ENCODE results near the gene KBTBD12. TPM values are rescaled to one million over a fixed set of nuclear protein-coding genes. Genes with fewer than 3 reads are reported as not detected.

The KBTBD12 gene
- total and polyA plus RNA-seq, 7 experiments from 2014 or later: not detected

DNA sequence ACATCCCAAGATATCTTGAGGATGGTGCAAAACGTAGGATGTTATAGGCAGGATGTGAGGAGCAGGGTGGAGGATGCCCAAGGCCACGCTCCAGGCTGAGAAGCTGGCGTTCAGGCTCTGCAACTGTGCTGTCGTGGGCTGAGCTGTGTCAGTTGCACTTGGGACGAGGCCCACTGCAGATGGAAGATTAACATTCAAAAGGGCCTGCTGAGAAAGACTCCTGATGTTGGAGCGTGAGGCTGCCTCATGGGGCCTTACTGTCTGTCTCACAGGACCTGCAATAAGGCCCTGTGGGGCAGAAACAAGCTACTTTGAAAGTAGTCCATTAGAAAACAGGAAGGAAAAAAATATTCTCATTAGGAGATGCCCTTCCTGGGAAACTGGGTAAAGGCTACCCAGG, 76.6 kb downstream of the KBTBD12 start:
- ATAC-seq (no peak), DNase-seq (no peak)
- H3K27me3 ChIP-seq (ENCODE audit: control insufficient read depth in 2 of 2, insufficient read depth in 2 of 2, low read length in 2 of 2): no peaks in the 10 kb centered on the region
- Mint-ChIP-seq H3K36me3 (peaks cover 0 to 3% (median 0%) of the 10 kb centered on the region in 5 donors), H3K27me3 (peaks cover 0 to 3% (median 0%) of the 10 kb centered on the region in 5 donors), H3K4me1 (no peaks in the 10 kb centered on the region), H3K27ac (no peak overlapping the region), H3K4me3 (no peak overlapping the region), H3K9me3 (peaks cover 0 to 4% (median 0%) of the 10 kb centered on the region in 11 donors)
- no peaks in the 10 kb centered on the region for H3K4me1 ChIP-seq (ENCODE audit: control insufficient read depth in 2 of 2, insufficient read depth in 2 of 2, low read length in 2 of 2)
- ChIA-PET CTCF (no interaction called here), POLR2A (no interaction called here)
- intact Hi-C loops (cut with micrococcal nuclease): no loop called here
- H3K9me3 ChIP-seq (ENCODE audit: control insufficient read depth in 2 of 3, low read length in 3 of 3): no peaks in the 10 kb centered on the region
- no peaks in the 10 kb centered on the region for H3K36me3 ChIP-seq (ENCODE audit: control insufficient read depth in 2 of 3, insufficient read depth in 3 of 3, low read length in 3 of 3)
- no peak overlapping the region for H3K27ac ChIP-seq (ENCODE audit: low read depth, low read length)
- H3K4me3 ChIP-seq (ENCODE audit: low read length): no peak overlapping the region

GRCh38 chr3:127992127-127992526, 77.1 kb downstream of the KBTBD12 start:
- H3K36me3 ChIP-seq (ENCODE audit: control insufficient read depth in 2 of 3, insufficient read depth in 3 of 3, low read length in 3 of 3): no peaks in the 10 kb centered on the region
- Mint-ChIP-seq H3K4me3 (no peak overlapping the region), H3K36me3 (peaks cover 0 to 3% (median 0%) of the 10 kb centered on the region in 5 donors), H3K27ac (no peak overlapping the region), H3K9me3 (peaks cover 0 to 4% (median 0%) of the 10 kb centered on the region in 11 donors), H3K4me1 (no peaks in the 10 kb centered on the region), H3K27me3 (peaks cover 0 to 4% (median 0%) of the 10 kb centered on the region in 5 donors)
- no peaks in the 10 kb centered on the region for H3K27me3 ChIP-seq (ENCODE audit: control insufficient read depth in 2 of 2, insufficient read depth in 2 of 2, low read length in 2 of 2)
- ATAC-seq (no peak), DNase-seq (no peak)
- H3K4me1 ChIP-seq (ENCODE audit: control insufficient read depth in 2 of 2, insufficient read depth in 2 of 2, low read length in 2 of 2): no peaks in the 10 kb centered on the region
- no peak overlapping the region for H3K4me3 ChIP-seq (ENCODE audit: low read length)
- ChIA-PET POLR2A (no interaction called here), CTCF (no interaction called here)
- H3K27ac ChIP-seq (ENCODE audit: low read depth, low read length): no peak overlapping the region
- intact Hi-C loops (cut with micrococcal nuclease): no loop called here
- H3K9me3 ChIP-seq (ENCODE audit: control insufficient read depth in 2 of 3, low read length in 3 of 3): no peaks in the 10 kb centered on the region

DNA sequence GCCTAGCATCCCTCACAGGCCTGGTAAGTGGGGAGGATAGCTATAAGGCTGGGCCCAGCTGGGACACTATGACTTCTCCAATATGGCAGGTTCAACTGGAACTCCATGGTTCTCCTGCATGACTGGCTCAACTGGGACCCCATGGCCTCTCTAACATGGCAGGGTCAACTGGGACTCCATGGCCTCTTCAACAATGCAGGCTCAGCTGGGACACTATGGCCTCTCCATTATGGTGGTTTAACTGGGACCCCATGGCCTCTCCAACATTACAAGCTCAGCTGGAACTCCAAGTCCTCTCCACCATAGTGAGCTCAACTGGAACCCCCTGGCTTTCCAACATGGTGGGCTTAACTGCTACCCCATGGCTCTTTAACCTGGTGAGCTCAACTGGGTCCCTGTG, 79.0 kb downstream of the KBTBD12 start:
- CTCF ChIA-PET: no interaction called here
- POLR2A ChIA-PET: no interaction called here
- Histone ChIP-seq H3K27me3 (ENCODE audit: control insufficient read depth in 2 of 2, insufficient read depth in 2 of 2, low read length in 2 of 2) (no peaks in the 10 kb centered on the region), H3K4me1 (ENCODE audit: control insufficient read depth in 2 of 2, insufficient read depth in 2 of 2, low read length in 2 of 2) (no peaks in the 10 kb centered on the region), H3K36me3 (ENCODE audit: control insufficient read depth in 2 of 3, insufficient read depth in 3 of 3, low read length in 3 of 3) (no peaks in the 10 kb centered on the region), H3K4me3 (ENCODE audit: low read length) (no peak overlapping the region), H3K27ac (ENCODE audit: low read depth, low read length) (no peak overlapping the region), H3K9me3 (ENCODE audit: control insufficient read depth in 2 of 3, low read length in 3 of 3) (no peaks in the 10 kb centered on the region)
- Mint-ChIP-seq H3K4me1 (no peaks in the 10 kb centered on the region), H3K36me3 (peaks cover 0 to 3% (median 0%) of the 10 kb centered on the region in 5 donors), H3K27ac (no peak overlapping the region), H3K9me3 (peaks cover 0 to 4% (median 0%) of the 10 kb centered on the region in 11 donors), H3K27me3 (peaks cover 0 to 6% (median 0%) of the 10 kb centered on the region in 5 donors), H3K4me3 (no peak overlapping the region)
- intact Hi-C loops (cut with micrococcal nuclease): no loop called here
- no peak for DNase-seq
- no peak for ATAC-seq

- Histone ChIP-seq H3K36me3 (ENCODE audit: control insufficient read depth in 2 of 3, insufficient read depth in 3 of 3, low read length in 3 of 3) (no peaks in the 10 kb centered on the region), H3K4me3 (ENCODE audit: low read length) (no peak overlapping the region), H3K9me3 (ENCODE audit: control insufficient read depth in 2 of 3, low read length in 3 of 3) (no peaks in the 10 kb centered on the region), H3K27me3 (ENCODE audit: control insufficient read depth in 2 of 2, insufficient read depth in 2 of 2, low read length in 2 of 2) (no peaks in the 10 kb centered on the region), H3K4me1 (ENCODE audit: control insufficient read depth in 2 of 2, insufficient read depth in 2 of 2, low read length in 2 of 2) (no peaks in the 10 kb centered on the region), H3K27ac (ENCODE audit: low read depth, low read length) (no peak overlapping the region)
- Mint-ChIP-seq H3K4me3 (no peak overlapping the region), H3K4me1 (no peaks in the 10 kb centered on the region), H3K27me3 (peaks cover 0 to 13% (median 4%) of the 10 kb centered on the region in 5 donors), H3K36me3 (peaks cover 0 to 3% (median 0%) of the 10 kb centered on the region in 5 donors), H3K27ac (no peak overlapping the region), H3K9me3 (peaks cover 0 to 4% (median 0%) of the 10 kb centered on the region in 11 donors)
- POLR2A ChIA-PET: no interaction called here
- no peak for ATAC-seq
- CTCF ChIA-PET: no interaction called here
- no peak for DNase-seq
- intact Hi-C loops (cut with micrococcal nuclease): no loop called here
Observed at GRCh38 chr3:127997016-127997415, 82.0 kb downstream of the KBTBD12 start.

- CTCF ChIA-PET: no interaction called here
- no peak for ATAC-seq
- H3K36me3 ChIP-seq (ENCODE audit: control insufficient read depth in 2 of 3, insufficient read depth in 3 of 3, low read length in 3 of 3): no peaks in the 10 kb centered on the region
- intact Hi-C loops (cut with micrococcal nuclease): no loop called here
- DNase-seq: no peak
- no peaks in the 10 kb centered on the region for H3K4me1 ChIP-seq (ENCODE audit: control insufficient read depth in 2 of 2, insufficient read depth in 2 of 2, low read length in 2 of 2)
- Mint-ChIP-seq H3K27ac (no peak overlapping the region), H3K4me3 (no peak overlapping the region), H3K36me3 (peaks cover 0 to 3% (median 0%) of the 10 kb centered on the region in 5 donors), H3K4me1 (no peaks in the 10 kb centered on the region), H3K9me3 (peaks cover 0 to 4% (median 0%) of the 10 kb centered on the region in 11 donors), H3K27me3 (peaks cover 0 to 10% (median 5%) of the 10 kb centered on the region in 5 donors)
- no peaks in the 10 kb centered on the region for H3K9me3 ChIP-seq (ENCODE audit: control insufficient read depth in 2 of 3, low read length in 3 of 3)
- no peak overlapping the region for H3K27ac ChIP-seq (ENCODE audit: low read depth, low read length)
- H3K4me3 ChIP-seq (ENCODE audit: low read length): no peak overlapping the region
- POLR2A ChIA-PET: no interaction called here
- H3K27me3 ChIP-seq (ENCODE audit: control insufficient read depth in 2 of 2, insufficient read depth in 2 of 2, low read length in 2 of 2): no peaks in the 10 kb centered on the region
Observed at GRCh38 chr3:127997961-127998360, 82.9 kb downstream of the KBTBD12 start.

DNA sequence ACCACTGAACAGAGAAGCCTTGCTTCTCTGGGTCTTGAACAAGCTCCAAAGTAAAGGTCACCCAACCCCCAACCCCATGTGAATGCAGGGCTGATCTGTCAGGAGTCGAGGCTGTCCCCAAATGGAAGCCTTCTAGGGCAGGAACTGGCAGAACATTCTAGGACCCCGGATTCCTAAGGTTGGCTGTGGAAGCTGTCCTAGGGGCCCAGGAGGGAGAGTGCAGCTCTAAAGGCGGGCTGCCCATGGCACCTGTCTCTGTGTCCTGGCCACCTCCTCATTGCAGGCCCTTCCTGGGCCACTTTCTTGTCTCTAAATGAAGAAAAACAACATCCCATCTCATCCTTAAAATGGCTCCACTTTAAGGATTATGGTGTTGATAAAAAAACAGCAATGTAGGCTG, 83.6 kb downstream of the KBTBD12 start:
- CTCF ChIA-PET: no interaction called here

GRCh38 chr3:127999509-128000106, 84.6 kb downstream of the KBTBD12 start:
- Mint-ChIP-seq H3K27ac (peak overlapping the region in 1 of 9 donors; percentile 55), H3K4me3 (no peak overlapping the region), H3K9me3 (peaks cover 0 to 1% (median 0%) of the 10 kb centered on the region in 11 donors), H3K4me1 (no peaks in the 10 kb centered on the region), H3K27me3 (peaks cover 0 to 10% (median 5%) of the 10 kb centered on the region in 5 donors), H3K36me3 (peaks cover 0 to 1% (median 0%) of the 10 kb centered on the region in 5 donors)
- no peak for DNase-seq
- H3K36me3 ChIP-seq (ENCODE audit: control insufficient read depth in 2 of 3, insufficient read depth in 3 of 3, low read length in 3 of 3): no peaks in the 10 kb centered on the region
- H3K27ac ChIP-seq (ENCODE audit: low read depth, low read length): no peak overlapping the region
- ChIA-PET POLR2A (no interaction called here), CTCF (no interaction called here)
- ATAC-seq: no peak
- H3K4me3 ChIP-seq (ENCODE audit: low read length): no peak overlapping the region
- H3K4me1 ChIP-seq (ENCODE audit: control insufficient read depth in 2 of 2, insufficient read depth in 2 of 2, low read length in 2 of 2): no peaks in the 10 kb centered on the region
- intact Hi-C loops (cut with micrococcal nuclease): no loop called here
- H3K27me3 ChIP-seq (ENCODE audit: control insufficient read depth in 2 of 2, insufficient read depth in 2 of 2, low read length in 2 of 2): no peaks in the 10 kb centered on the region
- no peaks in the 10 kb centered on the region for H3K9me3 ChIP-seq (ENCODE audit: control insufficient read depth in 2 of 3, low read length in 3 of 3)

More for the DNA sequence above, 83.6 kb downstream of the KBTBD12 start:
- Mint-ChIP-seq H3K36me3 (peaks cover 0 to 3% (median 0%) of the 10 kb centered on the region in 5 donors), H3K9me3 (peaks cover 0 to 4% (median 0%) of the 10 kb centered on the region in 11 donors), H3K4me1 (no peaks in the 10 kb centered on the region), H3K4me3 (no peak overlapping the region), H3K27me3 (peaks cover 0 to 10% (median 5%) of the 10 kb centered on the region in 5 donors), H3K27ac (no peak overlapping the region)
- Histone ChIP-seq H3K9me3 (ENCODE audit: control insufficient read depth in 2 of 3, low read length in 3 of 3) (no peaks in the 10 kb centered on the region), H3K27ac (ENCODE audit: low read depth, low read length) (no peak overlapping the region), H3K36me3 (ENCODE audit: control insufficient read depth in 2 of 3, insufficient read depth in 3 of 3, low read length in 3 of 3) (no peaks in the 10 kb centered on the region), H3K4me1 (ENCODE audit: control insufficient read depth in 2 of 2, insufficient read depth in 2 of 2, low read length in 2 of 2) (no peaks in the 10 kb centered on the region), H3K4me3 (ENCODE audit: low read length) (no peak overlapping the region), H3K27me3 (ENCODE audit: control insufficient read depth in 2 of 2, insufficient read depth in 2 of 2, low read length in 2 of 2) (no peaks in the 10 kb centered on the region)
- POLR2A ChIA-PET: no interaction called here
- DNase-seq (no peak), ATAC-seq (no peak)
- intact Hi-C loops (cut with micrococcal nuclease): no loop called here
